GM19193 (cell line): Measurements from ENCODE around the gene E4F1.

Experiments
- POLR2A ChIP-seq: IDR thresholded peaks from 4 replicates; pipeline ENCODE4 v1.6.1; 2011; ENCODE audit not compliant: insufficient read depth, insufficient read length; ENCODE audit errors: extremely low read depth

The E4F1 gene

GRCh38 chr16:2238838-2239675 is 15.7 kb downstream of the E4F1 start:
- TF ChIP-seq POLR2A: no peak

- TF ChIP-seq POLR2A: no peak
Measured at GRCh38 chr16:2242598-2242997, 19.2 kb downstream of the E4F1 start.

DNA sequence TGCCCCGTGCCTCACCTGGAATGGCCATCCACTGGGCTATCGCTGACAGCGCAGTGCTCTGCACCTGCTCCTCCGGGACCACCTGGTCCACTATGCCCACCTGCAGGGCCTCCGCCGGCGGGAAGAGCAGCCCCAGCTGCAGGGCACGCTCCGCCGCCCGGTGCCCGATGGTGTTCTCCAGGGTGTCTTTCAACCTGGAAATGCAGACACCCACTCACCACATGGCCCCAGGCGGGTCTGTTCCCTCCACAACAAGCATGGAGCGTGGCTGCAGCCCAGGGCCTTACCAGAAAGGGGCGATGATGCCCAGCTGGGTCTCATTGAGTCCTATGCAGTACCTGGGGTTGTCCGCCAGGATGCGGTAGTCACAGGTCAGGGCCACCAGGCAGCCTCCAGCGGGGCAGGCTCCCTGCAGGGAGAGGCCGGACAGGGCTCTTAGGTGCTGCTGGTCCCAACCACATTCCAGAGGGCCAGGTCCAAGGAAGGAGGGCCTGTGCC is 19.7 kb downstream of the E4F1 start:
- no peak for TF ChIP-seq POLR2A

GRCh38 chr16:2243781-2244180 is 20.4 kb downstream of the E4F1 start:
- TF ChIP-seq POLR2A: no peak

DNA sequence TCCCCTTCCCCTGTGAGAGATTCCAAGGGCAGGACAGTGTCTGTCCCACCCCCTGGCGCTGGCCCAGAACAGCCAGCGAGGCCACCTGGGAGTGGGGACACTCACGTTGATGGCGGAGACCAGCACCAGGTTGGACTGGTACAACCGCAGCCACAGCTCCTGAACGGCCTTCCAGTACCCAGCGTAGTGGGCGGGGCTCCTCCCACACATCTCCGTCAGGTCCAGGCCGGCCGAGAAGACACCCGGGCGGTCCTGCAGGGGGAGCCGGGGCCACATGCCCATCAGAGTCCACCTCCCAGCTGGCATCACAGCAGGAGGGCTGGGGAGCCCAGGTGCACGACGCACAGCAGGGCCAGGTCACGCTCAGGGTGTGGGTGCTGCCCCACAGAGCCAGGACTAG is 20.9 kb downstream of the E4F1 start:
- no peak for TF ChIP-seq POLR2A

- no peak for TF ChIP-seq POLR2A
Measured at GRCh38 chr16:2244926-2245795, 21.8 kb downstream of the E4F1 start.

- no peak for TF ChIP-seq POLR2A
Measured at GRCh38 chr16:2246301-2246885, 23.0 kb downstream of the E4F1 start.

GRCh38 chr16:2250652-2251295 is 27.4 kb downstream of the E4F1 start:
- no peak for TF ChIP-seq POLR2A

DNA sequence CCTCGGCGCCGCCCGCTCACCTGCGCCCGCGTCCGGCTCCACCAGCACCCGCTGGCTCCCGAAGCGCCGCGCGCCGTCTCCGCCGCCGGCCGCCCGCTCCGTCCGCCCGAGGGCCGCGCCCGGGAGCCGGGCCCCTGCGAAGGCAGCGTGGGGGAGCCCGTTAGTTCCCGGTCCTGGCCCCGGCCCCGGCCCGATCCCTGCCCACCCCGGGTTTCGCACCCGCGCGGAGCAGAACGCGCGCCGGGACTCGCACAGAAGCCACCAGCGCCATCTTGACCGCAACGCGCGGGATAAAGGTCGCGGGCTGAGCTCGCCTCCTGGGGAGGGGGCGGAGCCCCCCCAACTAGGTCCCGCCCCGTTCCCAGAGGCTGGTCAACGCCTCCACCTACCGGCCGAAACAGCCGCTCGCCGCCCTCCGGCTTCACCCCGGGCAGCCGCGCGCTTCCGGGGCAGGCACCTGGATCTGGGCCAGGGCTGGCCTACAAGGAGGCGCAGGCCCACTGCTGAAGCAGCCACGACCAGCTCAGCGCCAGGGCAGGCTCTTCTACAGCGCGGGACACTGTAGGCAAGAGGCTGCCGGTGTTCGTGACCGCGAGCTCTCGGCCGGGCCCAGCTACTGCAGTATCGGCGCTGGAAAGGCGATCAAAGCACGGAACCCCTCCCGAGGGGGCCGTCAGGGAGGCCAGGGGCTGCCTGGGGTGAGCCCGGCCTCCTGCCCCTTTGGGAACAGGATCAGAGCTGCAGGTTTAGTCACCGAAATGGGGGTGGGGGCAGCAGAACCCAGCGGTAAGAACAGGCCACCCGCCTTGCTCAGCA is 28.1 kb downstream of the E4F1 start, which contains the start of gene ECI1:
TSS of gene ECI1 (minus strand) at position 292 of the 816 bp plus-strand sequence. CDS start at position 271, 21 bp downstream.
- peak; percentile 86 for TF ChIP-seq POLR2A

GRCh38 chr16:2252806-2253148 is 29.4 kb downstream of the E4F1 start:
- no peak for TF ChIP-seq POLR2A

DNA sequence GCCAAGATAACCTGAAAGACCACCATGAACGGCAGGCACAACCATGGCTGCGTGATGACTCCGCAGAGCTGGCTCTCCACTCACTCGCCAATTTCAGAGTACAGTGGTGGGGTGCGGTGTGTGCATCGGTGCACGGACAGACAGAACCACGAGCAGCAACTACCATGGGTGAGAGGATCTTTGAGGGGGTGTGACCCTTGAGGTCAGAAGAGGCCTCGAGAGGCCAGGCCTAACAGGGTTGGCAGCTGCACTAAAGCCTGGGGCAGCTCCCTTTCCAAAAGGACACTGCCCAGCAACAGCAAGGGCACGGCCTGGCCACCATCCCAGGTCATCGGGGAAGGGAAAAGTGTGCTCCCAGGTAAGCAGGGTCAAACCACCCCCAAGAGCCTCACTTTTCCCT is 29.9 kb downstream of the E4F1 start:
- TF ChIP-seq POLR2A: no peak

DNA sequence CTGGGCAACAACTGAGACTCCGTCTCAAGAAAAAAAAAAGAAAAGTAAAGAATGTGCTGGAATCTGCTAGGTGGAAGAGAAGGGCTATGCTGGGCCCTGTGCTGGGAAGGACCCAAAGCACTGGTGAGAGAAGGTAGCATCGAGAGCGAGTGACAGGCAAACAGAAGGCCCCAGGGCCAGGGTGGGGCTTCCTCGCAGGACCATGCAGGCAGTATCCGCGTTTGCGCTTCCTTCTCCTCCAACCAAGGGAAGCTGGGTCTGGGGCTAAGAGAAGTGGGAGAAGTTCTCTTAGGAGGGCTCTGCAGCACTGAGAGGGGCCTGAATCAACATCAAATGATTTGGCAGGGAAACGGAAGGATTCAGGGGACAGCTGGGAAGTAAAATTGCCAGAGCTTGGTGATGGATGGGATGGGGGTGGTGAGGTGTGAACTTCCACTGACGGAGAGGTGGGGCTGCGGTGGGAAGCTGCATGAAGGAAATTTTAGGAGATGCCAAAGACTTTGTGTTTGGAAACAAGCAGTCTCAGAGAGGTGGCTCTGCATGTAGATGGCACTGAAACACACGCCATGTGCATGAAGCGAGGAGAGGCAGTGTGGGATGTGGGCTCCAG is 33.2 kb downstream of the E4F1 start:
- no peak for TF ChIP-seq POLR2A

GRCh38 chr16:2257726-2258125 is 34.3 kb downstream of the E4F1 start:
- no peak for TF ChIP-seq POLR2A
